ENCODE results near the gene TXNDC11.

TXNDC11 gene

DNA sequence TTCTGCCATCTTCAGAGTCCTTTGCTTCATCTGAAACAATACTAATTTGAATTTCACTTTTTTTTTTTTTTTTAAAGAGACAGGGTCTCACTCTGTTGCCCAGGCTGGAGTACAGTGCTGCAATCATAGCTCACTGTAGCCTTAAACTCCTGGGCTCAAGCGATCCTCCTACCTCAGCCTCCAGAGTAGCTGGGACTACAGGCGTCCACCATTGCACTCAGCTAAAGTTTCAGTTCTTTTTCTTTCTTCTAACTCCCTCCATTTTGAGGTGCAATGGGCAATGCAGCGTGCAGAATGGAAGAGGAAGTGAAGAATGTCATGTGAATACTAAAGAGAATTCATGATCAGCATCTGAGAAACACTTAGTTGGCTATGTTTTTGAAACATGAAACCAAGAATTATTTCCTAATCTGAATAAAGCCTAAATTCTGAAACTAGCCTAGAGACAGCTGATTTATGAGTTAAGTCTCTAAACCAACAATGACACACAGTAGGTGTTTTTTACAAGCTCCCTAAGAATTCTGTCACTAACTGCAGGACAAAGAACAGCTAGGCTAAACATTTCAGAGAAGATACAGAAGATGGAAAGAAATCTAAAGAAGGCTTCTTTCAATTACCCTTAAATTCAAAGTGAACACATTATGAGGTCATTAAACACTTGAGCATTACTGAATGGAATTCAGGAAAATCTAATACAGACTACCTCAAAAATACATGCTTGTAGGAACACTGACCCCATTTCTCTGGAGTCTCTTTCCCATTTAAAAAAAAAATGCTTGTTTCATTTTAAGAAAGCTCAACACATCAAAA is 53.4 kb downstream of the TXNDC11 start:
- DNase-seq (ENCODE audit: low read depth, low spot score), result no peak
- no peaks in the 10 kb centered on the region for H3K4me1 ChIP-seq (ENCODE audit: control insufficient read depth, insufficient read depth, low read length)
- no peaks in the 10 kb centered on the region for H3K9me3 ChIP-seq (ENCODE audit: control insufficient read depth, insufficient read depth, low read length)
- WGBS (ENCODE audit: insufficient coverage, insufficient read length), result no CpG with 5 or more reads among the region's 3 CpGs
- H3K27ac ChIP-seq (ENCODE audit: low read length), result no peak overlapping the region
- H3K36me3 ChIP-seq (ENCODE audit: control insufficient read depth, insufficient read depth, low read length), result peaks cover 5% of the 10 kb centered on the region; the same call in 1 of the 2 replicates
- H3K4me3 ChIP-seq (ENCODE audit: low read length), result no peak overlapping the region
- H3K27me3 ChIP-seq (ENCODE audit: control insufficient read depth, insufficient read depth, low read length), result no peaks in the 10 kb centered on the region

- Histone ChIP-seq H3K4me3 (ENCODE audit: low read length) (no peak overlapping the region), H3K27me3 (ENCODE audit: control insufficient read depth, insufficient read depth, low read length) (no peaks in the 10 kb centered on the region), H3K27ac (ENCODE audit: low read length) (no peak overlapping the region), H3K36me3 (ENCODE audit: control insufficient read depth, insufficient read depth, low read length) (peaks cover 5% of the 10 kb centered on the region; the same call in 1 of the 2 replicates), H3K4me1 (ENCODE audit: control insufficient read depth, insufficient read depth, low read length) (no peaks in the 10 kb centered on the region), H3K9me3 (ENCODE audit: control insufficient read depth, insufficient read depth, low read length) (no peaks in the 10 kb centered on the region)
- no CpG with 5 or more reads among the region's 1 CpG for WGBS (ENCODE audit: insufficient coverage, insufficient read length)
- DNase-seq (ENCODE audit: low read depth, low spot score), result no peak
Observed at GRCh38 chr16:11688520-11688886, 54.2 kb downstream of the TXNDC11 start.

DNA sequence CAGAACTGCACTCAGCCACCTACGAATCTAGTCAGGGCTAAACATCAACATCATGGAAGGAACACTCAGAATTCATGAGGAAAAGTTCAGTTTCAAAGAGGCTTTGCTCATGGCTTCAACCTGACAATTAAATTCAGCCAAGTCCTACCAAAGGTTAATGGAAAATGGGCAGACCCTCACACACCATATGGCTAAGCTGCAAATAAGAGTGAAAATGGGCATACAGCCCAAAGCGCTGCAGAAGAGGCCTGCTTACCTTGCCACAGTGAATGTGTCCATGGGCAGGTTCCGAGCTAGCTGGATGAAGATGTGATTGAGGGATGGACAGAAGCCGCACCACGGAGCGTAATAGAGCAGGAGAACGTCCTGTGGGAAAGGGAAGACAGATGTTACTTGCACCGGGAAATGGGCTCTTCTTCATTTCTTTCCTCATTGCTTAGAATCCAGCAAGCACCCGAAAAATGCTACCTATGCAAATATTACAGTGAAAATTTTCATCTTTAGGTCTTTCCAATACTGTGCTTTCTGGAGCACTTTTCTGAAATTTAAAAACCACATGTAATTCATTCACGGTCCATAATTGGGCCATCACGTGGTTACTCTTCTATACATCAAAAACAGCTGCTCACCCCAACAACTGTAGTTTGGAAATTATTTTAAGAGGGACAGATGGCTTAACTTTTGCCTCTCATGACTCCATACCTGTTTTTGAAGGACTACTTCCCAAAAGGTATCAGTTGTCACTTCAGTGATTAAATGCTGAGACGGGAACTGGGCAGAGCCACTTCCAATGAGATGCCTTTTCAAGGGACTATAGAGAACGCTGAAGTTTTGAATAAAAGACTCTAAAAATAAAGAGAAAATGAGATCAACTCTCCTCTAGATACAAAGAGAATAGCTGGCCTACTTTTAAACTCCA is 54.8 kb downstream of the TXNDC11 start:
- peaks cover 5% of the 10 kb centered on the region; the same call in 1 of the 2 replicates for H3K36me3 ChIP-seq (ENCODE audit: control insufficient read depth, insufficient read depth, low read length)

DNA sequence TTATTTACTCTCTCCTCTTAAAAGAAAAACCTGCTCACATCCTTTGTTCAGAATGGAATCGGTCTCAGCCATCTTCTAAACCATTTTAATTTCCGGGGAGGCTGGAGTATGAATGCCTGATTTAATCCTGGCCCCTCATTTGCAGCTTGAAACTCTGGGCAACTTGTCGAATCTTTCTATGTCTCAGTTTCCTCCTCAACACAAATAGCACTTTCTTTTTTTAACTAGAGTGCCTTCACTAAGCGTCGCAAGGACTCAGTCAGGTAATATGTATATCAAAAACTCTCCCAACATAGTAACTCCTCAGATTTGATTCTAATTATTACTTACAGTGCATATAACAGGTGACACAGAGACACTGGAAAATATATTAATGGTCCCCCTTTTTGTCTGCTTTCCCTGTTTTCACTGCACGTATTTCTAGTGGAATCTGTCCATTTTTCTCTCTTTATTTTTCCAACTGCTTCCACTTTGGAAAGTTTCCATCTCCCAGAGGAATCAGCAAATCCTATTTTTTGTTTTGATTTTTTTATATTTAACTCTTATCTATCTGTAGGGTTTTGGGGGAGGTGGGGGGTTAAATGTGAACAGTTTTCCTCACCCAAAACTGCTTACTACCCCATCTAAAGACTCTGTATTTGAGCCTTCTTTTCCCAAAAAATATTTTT is 55.8 kb downstream of the TXNDC11 start:
- no peaks in the 10 kb centered on the region for H3K4me1 ChIP-seq (ENCODE audit: control insufficient read depth, insufficient read depth, low read length)
- no CpG with 5 or more reads among the region's 6 CpGs for WGBS (ENCODE audit: insufficient coverage, insufficient read length)

More for the DNA sequence above, 54.8 kb downstream of the TXNDC11 start:
- H3K27me3 ChIP-seq (ENCODE audit: control insufficient read depth, insufficient read depth, low read length), result no peaks in the 10 kb centered on the region
- WGBS (ENCODE audit: insufficient coverage, insufficient read length), result no CpG with 5 or more reads among the region's 13 CpGs
- no peak overlapping the region for H3K4me3 ChIP-seq (ENCODE audit: low read length)
- H3K4me1 ChIP-seq (ENCODE audit: control insufficient read depth, insufficient read depth, low read length), result no peaks in the 10 kb centered on the region
- H3K9me3 ChIP-seq (ENCODE audit: control insufficient read depth, insufficient read depth, low read length), result no peaks in the 10 kb centered on the region
- DNase-seq (ENCODE audit: low read depth, low spot score), result no peak
- H3K27ac ChIP-seq (ENCODE audit: low read length), result no peak overlapping the region

GRCh38 chr16:11685844-11686618 is 56.6 kb downstream of the TXNDC11 start:
- H3K27ac ChIP-seq (ENCODE audit: low read length), result no peak overlapping the region
- no peaks in the 10 kb centered on the region for H3K4me1 ChIP-seq (ENCODE audit: control insufficient read depth, insufficient read depth, low read length)
- no peaks in the 10 kb centered on the region for H3K9me3 ChIP-seq (ENCODE audit: control insufficient read depth, insufficient read depth, low read length)
- no peaks in the 10 kb centered on the region; the same call in 1 of the 2 replicates for H3K36me3 ChIP-seq (ENCODE audit: control insufficient read depth, insufficient read depth, low read length)
- no CpG with 5 or more reads among the region's 9 CpGs for WGBS (ENCODE audit: insufficient coverage, insufficient read length)
- DNase-seq (ENCODE audit: low read depth, low spot score), result no peak
- no peaks in the 10 kb centered on the region for H3K27me3 ChIP-seq (ENCODE audit: control insufficient read depth, insufficient read depth, low read length)
- H3K4me3 ChIP-seq (ENCODE audit: low read length), result no peak overlapping the region

More for the DNA sequence above, 55.8 kb downstream of the TXNDC11 start:
- H3K27me3 ChIP-seq (ENCODE audit: control insufficient read depth, insufficient read depth, low read length), result no peaks in the 10 kb centered on the region
- peaks cover 5% of the 10 kb centered on the region; the same call in 1 of the 2 replicates for H3K36me3 ChIP-seq (ENCODE audit: control insufficient read depth, insufficient read depth, low read length)
- no peak overlapping the region for H3K4me3 ChIP-seq (ENCODE audit: low read length)
- DNase-seq (ENCODE audit: low read depth, low spot score), result no peak
- no peak overlapping the region for H3K27ac ChIP-seq (ENCODE audit: low read length)
- H3K9me3 ChIP-seq (ENCODE audit: control insufficient read depth, insufficient read depth, low read length), result no peaks in the 10 kb centered on the region

DNA sequence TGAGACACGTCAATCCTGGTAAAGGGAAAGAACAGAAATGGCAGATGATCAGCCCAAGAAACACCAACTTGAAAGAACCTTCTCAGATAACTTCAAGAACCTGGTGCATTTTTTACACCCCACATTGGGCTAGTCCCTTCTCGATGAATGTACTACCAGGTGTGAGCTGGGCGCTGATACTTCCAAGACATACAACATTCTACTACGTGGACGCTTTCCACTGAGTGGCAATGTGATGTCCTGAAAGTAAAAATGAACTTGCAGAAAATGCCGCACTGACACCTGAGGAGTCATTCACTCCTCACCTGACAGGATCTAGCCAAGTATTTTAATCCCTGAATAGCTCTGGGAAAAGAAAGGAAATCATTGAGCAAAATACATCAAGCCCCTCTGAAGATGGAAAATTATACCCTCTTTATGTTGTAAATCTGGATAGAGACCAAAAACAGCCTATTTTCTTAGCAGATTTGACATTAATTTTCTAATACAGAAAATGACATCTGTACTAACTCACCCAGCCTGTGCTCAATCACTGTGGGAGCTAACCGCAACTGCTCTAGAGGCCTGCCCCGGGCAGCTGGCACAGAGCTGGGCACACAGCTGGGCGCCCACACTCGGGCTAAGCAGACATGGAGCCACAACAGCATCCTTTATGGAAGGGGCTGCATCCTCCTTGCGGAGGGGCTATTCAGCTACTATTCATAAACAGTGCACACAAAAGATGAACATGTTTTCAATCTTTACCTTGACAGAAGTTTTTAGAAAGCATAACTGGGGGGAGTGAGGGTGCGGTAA is 58.2 kb downstream of the TXNDC11 start:
- Histone ChIP-seq H3K4me1 (ENCODE audit: control insufficient read depth, insufficient read depth, low read length) (no peaks in the 10 kb centered on the region), H3K4me3 (ENCODE audit: low read length) (no peak overlapping the region), H3K27me3 (ENCODE audit: control insufficient read depth, insufficient read depth, low read length) (no peaks in the 10 kb centered on the region), H3K9me3 (ENCODE audit: control insufficient read depth, insufficient read depth, low read length) (no peaks in the 10 kb centered on the region), H3K27ac (ENCODE audit: low read length) (no peak overlapping the region), H3K36me3 (ENCODE audit: control insufficient read depth, insufficient read depth, low read length) (no peaks in the 10 kb centered on the region)
- WGBS (ENCODE audit: insufficient coverage, insufficient read length), result no CpG with 5 or more reads among the region's 12 CpGs
- DNase-seq (ENCODE audit: low read depth, low spot score), result no peak

GRCh38 chr16:11683145-11683544 is 59.5 kb downstream of the TXNDC11 start:
- no peaks in the 10 kb centered on the region for H3K27me3 ChIP-seq (ENCODE audit: control insufficient read depth, insufficient read depth, low read length)
- H3K4me3 ChIP-seq (ENCODE audit: low read length), result no peak overlapping the region
- peaks cover 2% of the 10 kb centered on the region; the same call in 1 of the 2 replicates for H3K36me3 ChIP-seq (ENCODE audit: control insufficient read depth, insufficient read depth, low read length)
- WGBS (ENCODE audit: insufficient coverage, insufficient read length), result no CpG with 5 or more reads among the region's 11 CpGs
- DNase-seq (ENCODE audit: low read depth, low spot score), result no peak
- H3K9me3 ChIP-seq (ENCODE audit: control insufficient read depth, insufficient read depth, low read length), result no peaks in the 10 kb centered on the region
- no peaks in the 10 kb centered on the region for H3K4me1 ChIP-seq (ENCODE audit: control insufficient read depth, insufficient read depth, low read length)
- H3K27ac ChIP-seq (ENCODE audit: low read length), result no peak overlapping the region

DNA sequence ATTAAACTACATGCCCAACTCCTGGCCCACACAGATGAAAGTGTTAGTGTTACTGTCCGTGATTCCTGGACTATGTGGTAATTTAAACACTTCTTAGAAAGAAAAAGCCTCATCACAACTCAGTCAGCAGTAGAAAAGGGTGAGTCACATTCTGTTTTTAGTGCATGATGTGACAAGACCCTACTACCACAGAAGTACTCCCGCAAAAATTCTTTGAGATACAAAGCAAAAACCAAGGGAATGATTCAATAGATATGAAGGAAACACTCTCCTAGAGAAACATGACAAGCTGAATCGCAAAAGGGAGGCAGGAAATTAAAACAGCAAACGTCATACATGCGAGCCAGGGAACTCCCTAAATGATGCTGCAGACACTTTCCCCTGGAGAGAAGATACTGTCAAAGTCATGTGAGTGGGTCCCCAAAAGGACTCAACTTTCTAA is 60.0 kb downstream of the TXNDC11 start:
- no peak for DNase-seq (ENCODE audit: low read depth, low spot score)
- H3K27ac ChIP-seq (ENCODE audit: low read length), result no peak overlapping the region
- no peak overlapping the region for H3K4me3 ChIP-seq (ENCODE audit: low read length)
- H3K27me3 ChIP-seq (ENCODE audit: control insufficient read depth, insufficient read depth, low read length), result no peaks in the 10 kb centered on the region
- no CpG with 5 or more reads among the region's 5 CpGs for WGBS (ENCODE audit: insufficient coverage, insufficient read length)
- H3K4me1 ChIP-seq (ENCODE audit: control insufficient read depth, insufficient read depth, low read length), result no peaks in the 10 kb centered on the region
- peaks cover 5% of the 10 kb centered on the region; the same call in 1 of the 2 replicates for H3K36me3 ChIP-seq (ENCODE audit: control insufficient read depth, insufficient read depth, low read length)
- H3K9me3 ChIP-seq (ENCODE audit: control insufficient read depth, insufficient read depth, low read length), result no peaks in the 10 kb centered on the region

DNA sequence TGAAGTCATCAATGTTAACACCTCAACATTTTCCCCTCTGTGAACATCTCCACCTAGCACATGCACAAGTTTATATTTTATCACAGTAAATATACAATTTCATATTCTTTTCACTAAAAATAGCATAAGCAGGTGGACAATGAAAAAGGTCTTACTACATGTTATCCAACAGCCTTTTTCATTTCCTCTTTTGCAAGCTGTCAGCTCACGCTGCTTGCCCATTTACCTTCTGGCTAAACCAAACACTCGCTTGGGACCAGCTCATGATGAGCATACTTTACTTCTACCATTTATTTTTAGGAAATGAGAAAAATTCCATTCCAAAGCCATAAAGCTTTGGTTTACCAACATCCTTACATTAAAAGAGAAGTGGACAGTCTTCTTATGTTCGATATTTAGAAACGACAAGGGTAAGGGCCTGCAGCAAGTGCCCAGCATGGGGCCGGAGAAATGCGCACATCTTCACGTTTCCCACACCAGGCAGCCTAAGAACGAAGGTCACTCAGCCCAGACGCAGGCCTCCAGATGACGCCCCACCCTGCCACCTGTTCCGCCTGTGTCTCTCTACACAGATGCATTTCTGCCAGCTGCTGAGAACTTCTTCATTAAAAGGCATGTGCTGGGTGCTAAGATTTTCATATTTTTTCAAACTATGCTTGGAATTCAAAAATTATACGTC is 60.5 kb downstream of the TXNDC11 start:
- H3K4me3 ChIP-seq (ENCODE audit: low read length), result no peak overlapping the region
- no peak overlapping the region for H3K27ac ChIP-seq (ENCODE audit: low read length)
- no peaks in the 10 kb centered on the region for H3K4me1 ChIP-seq (ENCODE audit: control insufficient read depth, insufficient read depth, low read length)
- WGBS (ENCODE audit: insufficient coverage, insufficient read length), result no CpG with 5 or more reads among the region's 12 CpGs
- DNase-seq (ENCODE audit: low read depth, low spot score), result no peak
- H3K27me3 ChIP-seq (ENCODE audit: control insufficient read depth, insufficient read depth, low read length), result no peaks in the 10 kb centered on the region
- H3K9me3 ChIP-seq (ENCODE audit: control insufficient read depth, insufficient read depth, low read length), result no peaks in the 10 kb centered on the region
- peaks cover 5% of the 10 kb centered on the region; the same call in 1 of the 2 replicates for H3K36me3 ChIP-seq (ENCODE audit: control insufficient read depth, insufficient read depth, low read length)

All from iPS DF 6.9 (cell line).